ENCODE measurements around the gene JMJD4.

GRCh38 chr1:227712648-227713047 lies 22.5 kb downstream of the JMJD4 start:
- TF ChIP-seq CTCF (IDR thresholded peaks at IDR 0.05) (no peak), POLR2A (IDR thresholded peaks at IDR 0.05) (no peak), EP300 (IDR thresholded peaks at IDR 0.05) (no peak)
